GM12892 (cell line): Measurements from ENCODE around the gene PEX10.

Experiments used
- DNase-seq: peaks from one replicate; pipeline ENCODE4 v3.0.0; 2011; ENCODE audit not compliant: insufficient read length
- FAIRE-seq: peaks from 2 replicates; lab custom pipeline; 2011; peaks lifted over from hg19 to GRCh38; lab: Jason Lieb, UNC
- POLR2A ChIP-seq: IDR thresholded peaks from 2 replicates; pipeline ENCODE4 v1.6.1; 2011; ENCODE audit warnings: low read depth, low read length, control low read depth
- POLR2AphosphoS5 ChIP-seq: IDR thresholded peaks from 2 replicates; pipeline ENCODE4 v1.6.1; 2011; ENCODE audit warnings: low read depth, low read length, control low read depth
- TAF1 ChIP-seq: IDR thresholded peaks from 2 replicates; pipeline ENCODE4 v1.6.1; 2011; ENCODE audit warnings: low read depth, mild to moderate bottlenecking, control low read depth, low read length, borderline replicate concordance

The PEX10 gene

DNA sequence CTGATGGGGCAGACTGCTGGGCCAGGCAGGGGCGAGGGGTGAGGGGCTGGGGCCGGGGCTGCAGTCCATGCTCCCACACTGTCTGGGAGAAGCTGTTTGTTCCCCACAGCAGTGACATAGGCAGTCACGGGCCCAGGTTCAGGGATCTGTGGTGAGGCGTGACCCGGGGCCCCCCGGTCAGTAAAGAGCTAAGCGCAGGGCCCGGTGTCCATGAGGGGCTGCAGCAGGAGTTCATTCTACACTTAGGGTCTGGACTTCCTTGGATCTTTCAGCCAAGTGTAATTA lies 4.4 kb downstream of the PEX10 start:
- TF ChIP-seq POLR2AphosphoS5 (no peak), POLR2A (no peak), TAF1 (no peak)
- FAIRE-seq (no peak), DNase-seq (no peak)

DNA sequence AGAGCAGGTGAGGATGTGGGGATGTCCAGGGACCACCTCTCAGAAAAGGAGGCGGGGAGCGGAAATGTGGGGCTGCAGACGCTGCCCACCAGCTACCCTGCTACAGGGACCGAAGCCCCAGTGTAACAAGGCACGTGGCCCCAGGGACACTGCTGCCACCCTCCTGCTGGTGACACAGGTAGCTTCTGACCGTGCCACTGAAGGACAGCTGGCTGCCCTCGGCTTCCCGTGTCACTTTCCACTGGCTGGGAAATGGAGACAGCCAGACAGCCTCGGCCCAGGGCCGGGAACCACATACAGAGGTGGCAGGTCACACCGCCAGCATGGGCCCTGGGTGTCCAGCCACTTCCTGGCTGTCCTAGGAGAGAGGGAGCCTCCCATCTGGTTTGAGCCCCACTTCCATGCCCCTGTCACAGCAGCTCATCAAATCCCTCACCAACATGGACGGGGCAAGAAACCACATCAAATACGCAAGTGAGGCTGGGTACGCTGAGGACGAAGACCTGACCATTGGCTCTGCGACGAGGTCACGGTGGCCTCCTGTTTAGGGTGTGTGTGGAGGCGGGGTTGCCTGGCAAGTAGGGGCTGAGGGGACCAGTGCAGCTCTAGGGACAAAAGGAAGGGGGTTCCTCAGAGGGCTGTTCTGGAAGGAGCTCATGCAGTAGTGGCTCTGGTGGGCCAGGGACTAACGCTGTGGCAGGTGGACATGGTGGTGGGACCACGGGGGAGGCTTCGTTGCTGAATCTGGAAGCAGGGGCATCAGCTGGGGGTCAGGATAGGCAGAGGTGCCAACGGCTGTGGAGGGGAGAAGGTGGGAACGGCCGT lies 5.0 kb downstream of the PEX10 start:
- DNase-seq (no peak), FAIRE-seq (no peak)
- TF ChIP-seq TAF1 = no peak
- TF ChIP-seq POLR2AphosphoS5 = no peak
- TF ChIP-seq POLR2A = no peak

DNA sequence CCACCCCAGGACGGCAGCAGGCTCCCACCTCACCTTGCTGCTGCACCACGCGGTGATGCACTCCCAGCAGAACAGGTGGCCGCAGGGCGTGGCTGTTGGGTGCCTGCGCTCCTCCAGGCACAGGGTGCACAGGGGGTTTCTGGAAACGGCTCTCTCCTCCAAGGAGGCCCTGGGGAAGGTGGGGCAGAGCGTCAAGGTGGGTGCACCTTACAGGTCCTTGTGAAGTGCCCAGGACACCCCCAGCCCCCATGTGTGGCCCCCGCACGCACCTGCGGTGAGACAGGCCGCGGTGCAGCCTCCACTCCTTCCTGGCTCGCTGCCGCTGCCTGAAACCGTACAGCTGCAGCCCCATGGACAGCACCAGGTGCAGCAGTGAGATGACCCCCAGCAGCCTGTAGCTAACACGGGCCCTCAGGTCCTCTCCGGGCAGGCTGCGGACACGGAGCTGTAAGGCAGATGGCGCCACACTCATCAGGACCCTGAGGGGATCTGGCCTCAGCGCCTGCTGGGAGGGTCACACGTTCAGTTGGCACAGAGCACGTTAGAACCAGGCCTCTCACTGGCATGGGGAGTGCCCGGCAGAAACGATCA lies 5.8 kb downstream of the PEX10 start:
- no peak for TF ChIP-seq POLR2A
- TF ChIP-seq TAF1 = no peak
- TF ChIP-seq POLR2AphosphoS5 = no peak
- DNase-seq = no peak

DNA sequence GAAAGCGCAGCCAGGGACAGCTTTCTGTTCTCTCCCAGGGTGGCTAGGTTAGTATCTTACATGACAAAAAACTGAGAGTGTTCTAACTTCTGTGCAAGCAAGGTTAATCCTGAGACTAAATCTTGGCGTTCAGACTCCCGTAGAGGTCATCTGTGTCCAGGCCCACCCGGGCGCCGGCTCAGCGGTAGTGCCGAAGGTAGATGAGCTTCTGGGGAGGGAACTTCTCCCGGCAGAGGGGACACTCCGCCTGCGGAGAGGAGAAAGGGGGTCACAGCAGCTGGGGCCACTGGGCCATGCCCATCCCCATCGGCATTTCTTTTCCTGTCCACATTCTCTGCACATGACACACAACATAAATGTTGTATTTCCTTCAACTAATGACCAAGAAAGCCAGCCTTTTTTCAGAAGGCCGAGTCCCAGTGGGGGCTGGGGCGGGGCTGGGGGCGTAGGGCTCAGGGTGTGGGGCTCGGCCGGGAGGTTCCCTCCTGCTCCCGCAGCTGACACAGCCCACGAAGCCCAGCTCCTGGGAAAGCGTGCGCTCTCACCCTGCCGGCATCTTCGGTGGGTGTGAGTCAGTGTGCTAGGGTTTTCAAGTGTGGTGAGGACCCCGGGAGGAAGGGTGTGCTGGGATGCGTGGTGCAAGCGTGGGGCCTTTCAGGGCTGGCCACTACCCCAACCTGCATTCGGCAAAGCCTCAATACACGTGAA lies 6.6 kb downstream of the PEX10 start:
- DNase-seq (no peak), FAIRE-seq (no peak)
- no peak for TF ChIP-seq TAF1
- no peak for TF ChIP-seq POLR2AphosphoS5
- TF ChIP-seq POLR2A = no peak

More for the DNA sequence above, 5.8 kb downstream of the PEX10 start:
- FAIRE-seq = no peak

DNA sequence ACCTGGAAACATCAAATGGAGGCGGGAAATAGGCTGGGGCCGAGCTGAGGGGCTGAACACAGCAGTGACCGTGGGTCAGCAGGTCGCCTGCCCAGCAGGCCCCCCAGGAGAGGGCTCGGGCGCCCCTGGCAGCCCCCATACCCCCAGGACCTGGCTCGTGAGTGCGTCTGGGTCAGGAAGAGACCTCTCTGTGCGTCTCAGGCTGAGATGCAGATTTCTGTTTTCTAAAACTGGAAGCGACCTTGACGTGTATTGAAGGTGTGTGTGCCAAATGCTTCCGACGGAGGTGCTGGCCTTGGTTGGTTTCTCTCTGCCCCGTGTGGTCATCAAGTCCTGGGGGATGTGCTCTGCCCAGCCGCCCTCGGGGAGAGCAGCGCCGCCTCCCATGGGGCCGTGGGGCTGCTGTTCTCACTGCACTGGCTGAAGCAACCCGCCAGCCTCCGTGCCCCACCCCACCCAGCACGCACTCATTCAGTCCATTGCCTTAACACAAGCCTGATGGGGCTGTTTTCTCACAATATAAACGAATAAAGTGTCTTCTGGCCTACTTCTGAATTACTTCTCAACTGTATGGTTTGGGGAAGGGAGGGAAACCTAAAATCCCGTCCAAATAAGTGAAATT lies 7.4 kb downstream of the PEX10 start:
- TF ChIP-seq POLR2A = peak; percentile 23; the same call in 1 of the 2 replicates
- no peak for TF ChIP-seq TAF1
- no peak for DNase-seq
- FAIRE-seq = no peak

DNA sequence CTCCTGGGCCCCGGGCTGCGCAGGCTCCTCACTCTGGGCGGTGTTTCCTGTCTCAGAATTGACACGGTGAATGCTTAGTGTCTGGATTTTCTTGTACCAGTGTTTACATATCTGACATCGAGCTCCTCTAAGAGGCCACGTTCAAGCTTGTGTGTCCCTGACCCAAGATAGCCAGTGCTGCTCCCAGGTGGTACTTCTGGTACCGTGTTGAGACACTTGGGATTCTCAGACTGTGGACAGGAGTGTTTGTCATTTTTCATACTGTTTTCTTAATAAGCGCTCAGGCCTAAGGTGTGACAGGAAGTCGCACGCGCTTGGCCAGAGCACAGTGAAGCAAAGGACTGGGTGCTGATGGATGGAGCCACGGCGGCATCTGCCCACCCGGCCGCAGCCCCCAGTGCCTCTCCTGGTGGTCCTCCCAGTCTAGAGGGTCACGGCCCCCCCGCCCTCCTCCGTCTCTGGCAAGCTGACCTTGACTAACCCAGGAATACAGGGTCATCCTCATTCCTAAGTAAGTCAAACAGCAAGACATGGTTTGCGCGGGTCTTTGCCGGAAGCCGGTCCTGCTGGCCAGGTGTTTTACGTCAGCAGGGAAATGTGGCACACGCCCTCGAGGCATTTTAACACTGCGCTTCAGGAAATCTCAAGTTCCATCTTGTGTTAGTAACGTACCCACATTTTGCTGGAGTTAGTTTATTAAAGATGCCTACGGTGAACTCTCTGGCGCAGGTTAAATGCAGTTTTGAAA lies 8.0 kb downstream of the PEX10 start:
- TF ChIP-seq POLR2AphosphoS5 (peak; percentile 23; the same call in 1 of the 2 replicates), TAF1 (no peak), POLR2A (no peak)
- DNase-seq (no peak), FAIRE-seq (no peak)

DNA sequence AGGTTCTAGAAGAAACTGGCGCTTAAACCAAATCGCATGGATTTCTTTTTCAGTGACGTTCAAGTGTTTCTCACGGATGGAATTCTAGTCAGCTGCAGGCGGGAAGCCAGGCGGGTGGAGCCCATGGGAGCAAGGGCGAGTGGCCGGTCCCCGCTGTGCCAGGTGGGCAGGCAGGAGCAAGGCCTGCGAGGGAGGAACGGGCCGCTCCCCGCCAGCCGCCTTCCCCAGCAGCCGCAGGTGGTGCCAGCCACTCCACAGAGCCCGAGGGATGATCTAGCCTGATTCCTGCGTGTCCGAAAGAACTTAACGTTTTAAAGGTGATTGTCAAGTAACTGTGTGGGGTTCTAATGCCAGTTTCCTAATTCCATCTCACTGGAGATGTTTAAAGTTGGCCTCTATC lies 9.1 kb downstream of the PEX10 start:
- TF ChIP-seq POLR2A (0 out of 2 replicates have a peak, but pooled peaks have one; percentile 25), TAF1 (no peak)
- FAIRE-seq = no peak

DNA sequence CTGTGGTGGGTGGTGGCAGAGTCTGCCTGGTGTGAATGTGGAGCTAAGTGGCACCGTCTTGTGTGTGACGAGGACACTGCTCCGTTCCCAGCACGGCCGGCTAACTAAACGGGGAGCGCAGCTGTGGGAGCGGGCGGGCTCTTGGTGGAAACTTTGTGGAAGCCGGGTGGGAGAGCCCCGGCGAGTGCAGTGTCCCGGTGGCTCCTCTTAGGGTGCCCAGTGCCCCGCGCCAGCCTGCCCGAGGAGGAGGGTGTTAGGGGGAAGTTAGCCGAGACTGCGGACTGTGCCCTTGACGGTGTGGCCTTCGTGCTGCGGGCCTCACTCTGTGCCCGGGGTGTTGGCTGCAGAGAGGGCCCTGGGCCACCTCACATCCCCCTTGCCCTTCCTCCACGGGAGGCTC lies 9.9 kb downstream of the PEX10 start:
- DNase-seq (no peak), FAIRE-seq (no peak)
- TF ChIP-seq POLR2A = peak; percentile 26; the same call in 1 of the 2 replicates
- no peak for TF ChIP-seq POLR2AphosphoS5
- TF ChIP-seq TAF1 = no peak

More for the DNA sequence above, 9.1 kb downstream of the PEX10 start:
- DNase-seq = no peak

DNA sequence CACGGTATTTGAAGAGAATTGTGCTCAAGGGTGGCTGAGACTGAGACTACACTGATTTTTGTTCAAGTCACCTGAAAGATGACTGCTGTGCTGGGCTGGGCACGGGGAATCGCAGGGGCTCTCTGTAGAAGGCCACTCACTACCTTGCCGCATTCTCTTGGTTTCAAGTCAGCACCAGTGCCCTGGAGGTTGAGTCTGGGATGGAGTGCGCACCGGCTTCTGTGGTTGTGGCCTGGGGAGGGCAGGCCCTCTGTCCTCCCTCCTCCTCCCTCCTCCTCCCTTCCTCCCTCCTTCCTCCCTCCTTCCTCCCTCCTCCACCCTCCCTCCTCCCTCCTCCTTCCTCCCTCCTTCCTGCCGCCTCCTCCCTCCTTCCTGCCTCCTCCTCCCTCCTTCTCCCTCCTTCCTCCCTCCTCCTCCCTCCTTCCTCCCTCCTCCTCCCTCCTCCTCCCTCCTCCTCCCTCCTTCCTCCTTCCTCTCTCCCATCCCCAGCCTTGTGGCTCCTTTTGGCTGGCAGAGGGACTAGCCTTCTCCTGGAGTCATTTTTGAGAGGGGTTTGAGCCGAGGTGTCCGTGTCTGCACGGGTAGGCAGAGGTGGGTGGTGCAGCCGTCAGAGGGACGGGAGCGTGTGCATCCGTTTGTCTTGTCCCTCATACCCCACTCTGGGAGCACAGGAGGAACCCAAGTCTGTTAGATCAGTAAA lies 11.3 kb downstream of the PEX10 start:
- no peak for DNase-seq
- TF ChIP-seq POLR2AphosphoS5 (no peak), TAF1 (no peak), POLR2A (no peak)
- no peak for FAIRE-seq

DNA sequence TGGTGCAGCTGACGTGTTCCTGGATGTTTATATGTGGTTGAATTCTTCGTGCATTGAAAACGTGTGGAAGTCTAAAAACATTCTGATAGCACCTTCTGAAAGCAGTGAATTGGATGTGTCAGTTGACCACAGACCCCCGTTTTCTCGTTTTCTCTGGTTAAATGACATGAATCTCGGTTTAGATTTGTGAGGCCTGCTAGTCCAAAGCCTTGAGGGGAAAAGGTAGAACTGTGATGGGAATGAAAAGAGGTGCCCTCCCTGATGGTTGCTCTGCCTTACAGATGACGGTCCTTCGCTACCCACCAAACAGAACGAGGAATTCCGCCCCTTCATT lies 11.8 kb downstream of the PEX10 start:
- TF ChIP-seq POLR2A (no peak), TAF1 (no peak), POLR2AphosphoS5 (no peak)
- no peak for DNase-seq
- no peak for FAIRE-seq
